A549 (cell line): Measurements from ENCODE around the gene BRINP1.

Source experiments
- PHF8 ChIP-seq: fragments of 200-600 bp; sonication (generic); IDR thresholded peaks from 2 replicates; pipeline ENCODE4 v1.6.1; 2016; ENCODE audit warnings: low read depth, mild to moderate bottlenecking, antibody characterized with exemption, moderate library complexity, borderline replicate concordance
- POLR2A ChIP-seq: IDR thresholded peaks from 2 replicates; pipeline ENCODE4 v1.6.1; 2012; ENCODE audit warnings: mild to moderate bottlenecking, low read length
- SMC3 ChIP-seq: fragments of >200 bp; sonication (Bioruptor Twin); formaldehyde crosslinking; IDR thresholded peaks from 3 replicates; pipeline ENCODE4 v1.6.1; 2018; ENCODE audit warnings: inconsistent platforms

DNA sequence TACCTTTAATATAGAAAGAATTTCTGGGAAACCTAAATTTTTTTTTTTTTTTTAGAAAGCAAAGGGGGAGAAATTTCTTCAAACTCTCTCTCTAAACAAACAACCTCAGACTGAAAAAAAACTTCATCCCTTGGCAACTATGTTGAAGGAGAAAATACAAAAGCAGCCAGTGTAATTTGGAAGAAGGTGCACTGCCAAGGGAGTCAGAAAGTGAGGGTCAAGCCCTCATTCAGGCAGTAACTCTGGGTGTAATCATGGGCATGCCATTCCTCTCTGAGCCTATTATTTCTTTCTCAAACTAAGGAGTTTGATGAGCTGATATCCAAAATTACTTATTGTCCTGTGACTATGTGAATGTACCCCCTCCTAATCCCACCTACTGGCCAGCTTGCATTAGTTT lies 203.1 kb downstream of the BRINP1 start:
- TF ChIP-seq PHF8 (no peak), POLR2A (no peak), SMC3 (no peak)
